HG02970 (cell line): ENCODE results near the gene VAMP7.
"Not testable (repeated sequence)": the region's sequence is repeated elsewhere in the genome, so short reads cannot be mapped to it uniquely, and the experiment has no call there.

Source experiments
- ATAC-seq: cut with Tn5 transposase; IDR thresholded peaks from one replicate; pipeline ENCODE4 v1.9.1; 2021; ENCODE audit warnings: mild to moderate bottlenecking, moderate library complexity, moderate number of reproducible peaks; ENCODE audit not compliant: unreplicated experiment, low FRiP score

Gene VAMP7, protein sequence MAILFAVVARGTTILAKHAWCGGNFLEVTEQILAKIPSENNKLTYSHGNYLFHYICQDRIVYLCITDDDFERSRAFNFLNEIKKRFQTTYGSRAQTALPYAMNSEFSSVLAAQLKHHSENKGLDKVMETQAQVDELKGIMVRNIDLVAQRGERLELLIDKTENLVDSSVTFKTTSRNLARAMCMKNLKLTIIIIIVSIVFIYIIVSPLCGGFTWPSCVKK

DNA sequence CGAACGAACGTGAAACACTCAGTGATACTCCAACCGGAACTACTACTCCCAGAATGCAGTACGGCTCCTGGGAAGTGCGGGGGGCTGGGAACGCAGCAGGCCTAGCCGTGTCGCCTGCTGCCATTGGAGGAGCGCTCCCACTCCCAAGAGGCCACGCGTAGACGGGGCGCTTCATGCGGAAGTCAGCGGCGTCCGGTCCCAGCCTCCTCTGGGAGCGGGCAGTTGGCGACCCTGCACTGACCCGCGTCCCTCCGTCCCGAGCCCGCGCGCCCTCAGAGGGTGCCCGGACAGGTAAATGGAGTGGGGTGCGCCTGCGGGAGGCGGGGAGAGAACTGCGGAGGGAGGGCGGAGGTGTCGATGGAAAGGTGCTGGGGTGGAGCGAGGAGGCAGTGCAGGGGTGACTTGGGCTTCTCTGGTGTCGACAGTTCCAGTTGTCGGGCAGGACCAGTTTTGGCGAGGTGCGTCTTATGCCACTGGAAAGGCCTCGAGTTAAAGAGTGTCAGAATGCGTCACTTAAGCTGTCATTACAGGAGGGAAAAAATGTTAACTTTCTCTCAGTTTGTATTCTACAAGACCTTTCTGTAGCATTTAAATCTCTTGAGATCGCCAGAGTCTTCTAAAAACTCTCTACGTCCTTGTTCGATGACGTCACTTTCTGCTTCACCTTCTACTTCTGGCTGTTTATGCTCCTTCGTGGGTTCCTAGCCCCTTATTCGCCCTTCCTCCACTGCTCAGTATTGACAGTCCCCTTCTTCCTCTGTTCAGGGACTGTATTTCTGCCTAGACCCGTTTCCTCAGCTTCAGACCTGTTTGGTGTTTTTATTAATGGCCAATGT, at the start of gene VAMP7:
VAMP7 (plus strand) TSS at position 188 of the 836 bp plus-strand sequence. CDS start 8,122 bp downstream, outside the sequence.
- peak; percentile 98 for ATAC-seq

DNA sequence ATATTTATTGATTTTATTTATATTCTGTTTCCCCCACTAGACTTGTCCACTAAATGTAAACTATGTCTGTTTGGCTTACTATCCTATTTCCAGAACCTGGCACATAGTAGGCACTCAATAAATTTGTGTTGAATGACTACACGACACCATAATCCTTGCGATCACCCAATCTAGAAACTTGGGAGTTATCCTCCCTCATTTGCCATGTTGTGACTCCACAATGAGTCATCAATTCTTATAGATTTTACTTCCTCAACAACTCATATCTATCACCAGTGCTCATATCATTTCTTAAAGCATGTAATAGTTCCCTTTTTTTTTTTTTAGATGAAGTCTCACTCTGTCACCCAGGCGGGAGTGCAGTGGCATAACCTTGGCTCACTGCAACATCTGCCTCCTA, 39.9 kb upstream of the VAMP7 start:
- ATAC-seq, result no peak

- ATAC-seq, result not testable (repeated sequence)
These were observed 29.4 kb upstream of the VAMP7 start for GRCh38 chrX:155851786-155852185.

DNA sequence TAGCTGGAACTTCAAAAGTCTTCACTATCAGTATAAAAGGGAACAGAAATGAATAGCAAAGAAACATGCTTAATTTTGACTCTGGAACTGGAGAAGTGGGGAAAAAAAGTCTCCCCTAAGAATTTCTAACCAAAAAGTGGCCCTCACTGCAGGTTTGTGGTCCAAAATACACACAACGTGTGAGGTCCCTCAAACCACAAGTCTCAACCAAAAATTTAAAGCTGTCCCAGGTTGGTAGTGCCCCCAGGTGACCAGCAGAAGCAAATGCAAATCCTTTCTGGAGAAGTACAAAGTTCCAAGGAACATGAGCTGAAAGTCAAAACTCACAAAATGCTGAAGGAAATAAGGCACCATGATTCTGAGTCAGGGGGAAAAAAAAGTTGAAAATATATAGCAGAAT, 23.6 kb upstream of the VAMP7 start:
- ATAC-seq, result no peak

GRCh38 chrX:155864655-155865054, 16.5 kb upstream of the VAMP7 start:
- no peak for ATAC-seq

DNA sequence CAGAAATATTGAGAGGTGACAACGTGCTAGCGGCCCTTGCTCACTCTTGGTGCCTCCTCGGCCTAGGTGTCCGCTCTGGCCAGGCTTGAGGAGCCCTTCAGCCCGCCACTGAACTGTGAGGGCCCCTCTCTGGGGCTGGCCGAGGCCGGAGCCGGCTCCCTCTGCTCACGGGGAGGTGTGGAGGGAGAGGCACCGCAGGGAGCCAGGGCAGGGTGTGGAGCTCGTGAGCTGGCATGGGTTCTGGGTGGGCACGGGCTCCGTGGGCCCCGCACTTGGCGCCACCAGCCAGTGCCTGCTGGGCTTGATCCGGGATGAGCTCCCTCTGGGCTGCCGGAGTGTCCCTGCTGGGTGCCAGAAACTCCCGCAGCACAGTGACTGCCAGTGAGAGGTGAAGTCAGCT, 16.0 kb upstream of the VAMP7 start:
- ATAC-seq, result no peak

DNA sequence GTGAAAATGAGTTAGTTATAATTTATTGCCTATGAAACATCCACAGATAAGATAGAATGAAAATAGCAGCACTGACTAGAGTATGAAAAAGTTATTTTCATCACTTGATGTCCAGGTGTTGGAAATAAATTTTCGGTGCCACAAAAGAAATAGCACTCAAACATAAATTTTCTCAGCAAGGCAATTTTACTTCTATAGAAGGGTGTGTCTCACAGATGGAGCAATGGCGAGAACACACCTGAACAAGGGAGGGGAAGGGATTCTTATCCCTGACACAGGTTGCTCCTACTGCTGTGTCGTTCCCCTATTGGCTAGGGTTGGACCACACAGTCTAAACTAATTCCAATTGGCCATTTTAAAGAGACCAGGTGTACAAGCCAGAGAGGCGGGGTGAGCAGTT, 13.3 kb upstream of the VAMP7 start:
- no peak for ATAC-seq

DNA sequence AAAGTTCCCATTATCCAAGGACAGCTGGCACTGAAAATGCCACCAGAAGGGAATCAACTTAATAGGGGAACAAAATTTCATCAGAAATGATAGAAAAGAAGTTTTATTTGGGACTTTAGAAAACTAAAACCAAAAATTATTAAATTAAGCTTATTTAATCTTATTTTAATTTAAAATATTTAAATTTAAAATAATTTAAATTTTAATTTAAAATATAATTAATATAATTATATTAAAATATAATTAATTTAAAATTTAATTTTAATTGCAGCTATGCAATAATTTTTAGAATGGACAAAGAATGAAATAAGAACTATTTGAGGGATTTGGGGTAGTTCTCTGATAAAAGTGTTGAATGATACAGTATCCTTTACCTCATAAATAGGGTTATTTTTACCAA, 10.2 kb upstream of the VAMP7 start:
- no peak for ATAC-seq

- no peak for ATAC-seq
These were observed 9.2 kb upstream of the VAMP7 start for GRCh38 chrX:155871934-155872333.

GRCh38 chrX:155873188-155873587, 8.0 kb upstream of the VAMP7 start:
- ATAC-seq, result no peak

DNA sequence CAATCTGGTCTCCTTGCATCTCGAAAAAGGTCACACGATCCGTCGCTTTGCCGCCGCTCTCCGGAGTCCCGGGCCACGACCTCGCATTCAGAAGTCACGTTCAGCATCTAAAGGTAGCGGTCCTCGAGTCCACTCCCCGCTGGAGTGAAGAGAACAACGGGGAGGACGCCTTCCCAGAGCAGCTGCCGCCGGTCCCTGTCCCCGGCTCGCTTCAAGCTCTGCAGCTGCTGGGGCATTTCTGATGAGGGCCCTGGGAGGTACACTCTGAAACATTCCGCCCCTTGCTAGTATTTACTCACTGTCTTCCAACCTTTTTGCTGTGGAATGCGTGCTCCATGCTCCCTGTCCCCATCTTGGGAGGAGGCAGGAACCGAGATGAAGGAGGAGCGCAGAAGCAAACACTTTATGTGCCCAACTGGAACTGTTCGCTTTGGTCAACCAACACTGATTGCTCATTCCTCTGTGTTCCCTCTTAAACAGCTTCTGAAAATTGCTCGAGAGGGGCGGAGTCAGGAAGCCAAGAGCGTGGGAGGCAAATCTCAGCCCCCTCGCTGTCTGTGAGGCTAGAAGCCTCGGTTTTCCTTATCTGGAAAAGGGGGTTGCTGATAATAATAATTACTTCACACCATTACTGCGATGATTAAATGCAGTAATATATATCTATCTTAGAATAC, 6.4 kb upstream of the VAMP7 start:
- no peak for ATAC-seq

DNA sequence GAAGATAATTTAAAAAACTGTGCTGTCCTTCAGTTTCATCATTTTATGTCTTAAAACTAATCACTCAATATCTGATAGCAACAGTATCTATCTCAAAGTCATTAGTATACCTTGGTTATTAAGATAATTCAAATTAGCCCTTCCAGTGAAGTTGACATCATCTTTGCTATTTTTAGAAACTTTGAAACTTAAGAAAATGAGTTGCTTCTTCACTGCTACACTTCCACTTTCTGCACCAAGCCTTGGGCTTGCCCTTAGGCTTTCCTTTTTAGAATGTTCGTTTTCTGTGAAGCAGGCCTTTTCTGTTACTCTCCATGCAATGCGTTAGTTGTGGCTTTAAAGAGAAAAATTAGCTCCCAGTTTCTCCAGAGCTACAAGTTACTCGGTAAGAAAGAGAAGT, 4.4 kb upstream of the VAMP7 start:
- no peak for ATAC-seq

DNA sequence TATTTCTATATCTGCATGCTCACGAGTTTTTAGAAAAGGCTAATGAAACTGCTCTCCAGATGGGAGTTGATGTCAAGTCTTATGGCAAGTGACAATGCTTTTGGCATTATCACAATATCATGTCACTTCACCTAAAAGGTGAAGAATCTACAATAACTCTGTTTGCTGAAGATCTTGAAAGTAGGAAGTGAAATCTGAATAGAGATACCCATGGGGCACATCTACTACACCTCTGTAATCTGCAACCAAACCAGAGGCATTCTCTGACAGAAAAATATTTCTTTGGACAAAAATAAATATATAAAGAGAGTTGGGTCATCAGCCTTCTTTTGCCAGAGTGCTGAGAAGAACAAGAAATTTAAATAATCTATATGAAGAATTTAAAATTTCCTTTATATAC, 3.9 kb upstream of the VAMP7 start:
- ATAC-seq, result no peak

DNA sequence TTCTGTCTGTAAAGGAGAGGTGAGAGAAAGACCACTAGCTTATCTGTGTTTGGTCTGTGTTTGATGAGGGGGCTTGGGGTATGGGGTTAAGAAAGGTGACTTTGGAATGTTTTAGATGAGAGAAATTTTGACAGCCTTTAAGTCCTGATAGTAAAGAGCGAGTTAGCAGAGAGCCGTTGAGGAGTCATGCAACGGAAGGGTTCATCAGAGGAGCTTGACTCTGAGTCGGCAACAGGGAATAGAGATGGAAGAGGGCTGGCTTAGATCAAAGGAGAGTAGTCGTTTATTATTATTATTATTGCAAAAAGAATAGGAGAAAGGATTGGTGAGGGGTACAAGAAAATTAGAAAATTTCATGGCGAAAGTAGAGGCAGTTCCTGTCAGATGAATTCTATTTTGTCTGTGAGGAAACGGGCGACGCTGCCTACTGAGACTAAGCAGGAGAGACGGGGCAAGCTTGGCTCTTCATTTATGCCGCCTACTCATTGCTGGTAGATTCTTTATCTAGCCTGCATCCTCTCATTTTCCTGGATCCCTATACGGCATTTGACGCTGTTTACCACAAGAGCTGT, 473 bp upstream of the VAMP7 start:
- ATAC-seq, result no peak

- no peak for ATAC-seq
These were observed 5.3 kb downstream of the VAMP7 start for GRCh38 chrX:155886409-155886808.

DNA sequence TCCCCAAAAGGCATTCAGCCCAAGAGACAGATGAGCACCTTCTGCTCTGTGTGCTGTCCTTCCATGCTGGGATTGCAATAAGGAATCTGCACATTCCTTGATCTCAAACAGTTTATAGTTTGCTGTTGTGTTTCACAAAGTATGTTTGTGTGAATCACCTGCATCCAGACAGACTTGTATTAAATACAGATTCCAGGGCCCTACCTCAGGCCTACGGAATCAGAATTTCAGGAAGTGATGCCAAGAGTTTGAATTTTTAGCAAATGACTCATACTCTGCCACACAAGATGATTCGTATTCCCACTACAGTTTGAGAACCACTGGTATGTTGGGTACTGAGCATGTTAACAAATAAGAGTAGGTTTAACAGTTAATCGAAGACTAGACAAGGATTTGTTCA, 7.0 kb downstream of the VAMP7 start:
- ATAC-seq, result no peak

GRCh38 chrX:155889328-155889727, 8.2 kb downstream of the VAMP7 start:
- no peak for ATAC-seq

DNA sequence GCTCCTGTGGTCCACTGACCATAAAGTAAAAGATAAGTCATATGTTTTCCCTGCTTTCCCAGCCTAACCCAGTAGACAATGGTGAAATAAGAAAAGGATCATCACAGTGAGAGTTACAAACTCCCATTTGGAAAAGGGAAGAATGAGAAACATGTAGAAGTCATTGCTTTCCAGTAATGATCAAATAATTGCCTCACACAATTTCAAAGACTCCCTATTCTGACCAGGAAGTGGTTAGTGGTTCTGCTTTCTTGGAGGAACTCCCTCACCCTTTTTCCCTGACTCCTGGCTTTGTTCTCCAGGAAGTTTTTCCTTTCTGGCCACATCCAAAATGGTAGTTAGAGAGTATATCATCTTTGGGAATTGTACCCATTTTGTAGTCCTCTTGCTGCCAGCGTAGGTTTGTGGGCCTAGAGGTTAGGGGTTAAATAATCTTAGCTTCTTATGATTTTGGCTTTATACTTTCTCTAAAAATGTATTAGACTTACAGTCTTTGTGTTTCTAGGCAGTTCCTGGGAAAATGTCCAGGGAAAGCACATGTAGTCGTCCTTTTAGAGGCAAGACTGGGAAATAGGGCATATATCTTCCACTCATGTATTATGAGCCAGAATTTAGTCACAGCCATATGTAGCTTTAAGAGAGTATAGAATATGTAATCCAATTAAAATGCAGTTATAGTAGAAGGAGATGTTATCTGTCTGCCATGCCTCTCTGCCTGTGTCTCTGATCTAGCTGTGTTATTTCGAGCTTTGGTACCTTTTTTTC, 10.5 kb downstream of the VAMP7 start:
- no peak for ATAC-seq

DNA sequence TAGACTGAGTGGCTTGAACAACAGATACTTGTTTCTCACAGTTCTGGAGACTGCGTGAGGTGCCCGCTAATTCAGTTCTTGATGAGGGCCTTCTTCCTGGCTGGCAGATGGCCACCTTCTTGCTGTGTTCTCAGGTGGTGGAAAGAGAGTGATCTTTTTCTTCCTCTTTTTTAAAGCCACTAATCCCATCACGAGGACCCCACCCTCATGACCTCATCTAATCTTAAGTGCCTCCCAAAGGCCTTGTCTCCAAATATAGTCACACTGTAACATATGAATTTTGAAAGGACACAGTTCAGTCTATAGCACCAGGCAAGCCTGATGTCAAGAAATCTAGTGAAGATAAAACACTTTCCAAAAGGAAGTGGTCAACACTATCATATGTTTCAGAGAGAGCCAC, 12.4 kb downstream of the VAMP7 start:
- no peak for ATAC-seq

DNA sequence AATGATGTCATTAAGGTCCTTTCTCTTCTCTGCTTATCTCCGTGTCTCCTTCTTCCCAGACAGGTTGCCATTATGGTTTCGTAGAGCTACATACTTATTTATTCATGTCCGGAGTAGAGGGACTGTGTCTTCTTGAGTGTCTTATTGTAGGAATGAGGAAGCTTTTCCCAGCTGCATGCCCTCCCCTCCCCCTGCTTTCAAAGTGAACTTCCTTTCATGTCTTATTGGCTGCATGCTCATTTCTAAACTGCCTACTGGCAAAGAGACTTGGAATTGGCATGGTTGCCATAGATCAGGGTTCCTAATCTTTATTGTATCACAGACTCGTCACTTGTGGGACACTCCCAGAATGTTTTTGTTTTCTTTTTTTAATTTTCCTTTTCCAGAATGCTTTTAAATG, 15.4 kb downstream of the VAMP7 start:
- no peak for ATAC-seq
